Chondrocyte (in vitro differentiated cells): ENCODE data around the gene SLC22A23. TPM values are rescaled to one million over a fixed set of nuclear protein-coding genes. Genes with fewer than 3 reads are reported as not detected.
A peak's percentile ranks its signal among the peaks of the same experiment; 100 is the strongest.

Experiments
- DNase-seq: peaks from one replicate; pipeline ENCODE4 v3.0.0; 2021; ENCODE audit warnings: mixed read lengths, low spot score
- H3K27ac Mint-ChIP-seq: one replicate; pipeline ENCODE4 v1.8.0; 2021; ENCODE audit warnings: mild to moderate bottlenecking, moderate library complexity, mixed read lengths; ENCODE audit not compliant: unreplicated experiment
- H3K27me3 Mint-ChIP-seq: 2 replicates; pipeline ENCODE4 v1.8.0; 2021; ENCODE audit warnings: low read depth, mixed read lengths
- H3K36me3 Mint-ChIP-seq: 2 replicates; pipeline ENCODE4 v1.8.0; 2021; ENCODE audit warnings: low read depth, mixed read lengths
- H3K4me1 Mint-ChIP-seq: 2 replicates; pipeline ENCODE4 v1.8.0; 2021; ENCODE audit warnings: low read depth, mild to moderate bottlenecking, mixed read lengths
- H3K4me3 Mint-ChIP-seq: one replicate; pipeline ENCODE4 v1.8.0; 2021; ENCODE audit warnings: mild to moderate bottlenecking, moderate library complexity, mixed read lengths; ENCODE audit not compliant: unreplicated experiment
- H3K9me3 Mint-ChIP-seq: 2 replicates; pipeline ENCODE4 v1.8.0; 2021; ENCODE audit warnings: low read depth, mixed read lengths
- total RNA-seq: library from RNA; stranded (reverse); gene quantifications from 3 replicates; pipeline ENCODE4 v1.2.1, GENCODE V29; 2021
- TF ChIP-seq, protein P1 (sequence below): fragments of 200-600 bp; sonication (generic); IDR thresholded peaks from 2 replicates; pipeline ENCODE4 v1.5.0; 2021; ENCODE audit warnings: antibody characterized with exemption, mild to moderate bottlenecking, moderate library complexity

SLC22A23 gene
- total RNA-seq, 1 donor from 2014 or later: 36.4 TPM

DNA sequence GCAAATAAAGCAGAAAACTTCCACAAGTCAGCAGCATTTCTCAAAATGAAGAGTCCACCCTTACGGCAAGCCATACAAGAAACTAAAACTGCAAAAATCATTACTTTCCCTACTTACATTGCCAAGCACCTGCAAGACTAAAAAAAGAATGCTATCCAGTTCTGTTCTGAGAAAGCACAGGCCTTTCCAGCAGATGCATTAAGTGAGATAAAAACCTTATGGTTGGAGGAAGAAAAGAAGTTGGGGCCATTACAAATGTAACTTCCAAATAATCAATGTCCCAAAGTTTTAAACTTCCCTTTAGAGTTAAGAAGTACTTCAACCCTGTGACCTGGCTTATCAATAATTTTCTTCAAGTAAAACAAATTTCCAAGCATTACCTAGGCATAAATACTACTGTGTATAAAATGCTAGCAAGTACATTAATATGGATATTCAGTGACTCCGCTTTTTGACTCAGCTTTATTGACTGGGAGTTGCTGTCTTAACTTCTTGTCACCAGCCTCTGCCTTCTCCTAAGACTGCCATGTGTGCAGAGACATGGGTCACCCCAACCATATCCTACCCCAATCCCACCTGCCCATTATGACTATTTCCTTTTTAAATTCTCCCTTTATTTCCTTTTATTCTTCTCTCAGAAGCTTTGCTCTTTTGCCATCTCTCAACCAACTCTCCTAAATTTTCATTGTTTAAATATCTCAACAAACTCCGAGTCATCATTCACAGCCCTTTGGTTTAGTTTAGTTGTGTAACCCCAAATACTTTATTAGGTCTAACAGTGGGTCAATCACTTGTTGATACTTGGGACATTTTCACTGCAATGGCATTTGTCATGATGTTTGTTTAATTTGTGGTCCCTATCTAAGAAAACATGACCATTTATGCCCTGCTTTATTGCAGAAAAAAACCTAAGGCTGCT lies 49.7 kb downstream of the SLC22A23 start:
- no peak overlapping the region for H3K27ac Mint-ChIP-seq
- no peak overlapping the region for H3K4me3 Mint-ChIP-seq
- no peak for DNase-seq
- no peaks in the 10 kb centered on the region for H3K27me3 Mint-ChIP-seq
- TF ChIP-seq, protein P1, sequence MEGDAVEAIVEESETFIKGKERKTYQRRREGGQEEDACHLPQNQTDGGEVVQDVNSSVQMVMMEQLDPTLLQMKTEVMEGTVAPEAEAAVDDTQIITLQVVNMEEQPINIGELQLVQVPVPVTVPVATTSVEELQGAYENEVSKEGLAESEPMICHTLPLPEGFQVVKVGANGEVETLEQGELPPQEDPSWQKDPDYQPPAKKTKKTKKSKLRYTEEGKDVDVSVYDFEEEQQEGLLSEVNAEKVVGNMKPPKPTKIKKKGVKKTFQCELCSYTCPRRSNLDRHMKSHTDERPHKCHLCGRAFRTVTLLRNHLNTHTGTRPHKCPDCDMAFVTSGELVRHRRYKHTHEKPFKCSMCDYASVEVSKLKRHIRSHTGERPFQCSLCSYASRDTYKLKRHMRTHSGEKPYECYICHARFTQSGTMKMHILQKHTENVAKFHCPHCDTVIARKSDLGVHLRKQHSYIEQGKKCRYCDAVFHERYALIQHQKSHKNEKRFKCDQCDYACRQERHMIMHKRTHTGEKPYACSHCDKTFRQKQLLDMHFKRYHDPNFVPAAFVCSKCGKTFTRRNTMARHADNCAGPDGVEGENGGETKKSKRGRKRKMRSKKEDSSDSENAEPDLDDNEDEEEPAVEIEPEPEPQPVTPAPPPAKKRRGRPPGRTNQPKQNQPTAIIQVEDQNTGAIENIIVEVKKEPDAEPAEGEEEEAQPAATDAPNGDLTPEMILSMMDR: no peak
- peaks cover 38% of the 10 kb centered on the region for H3K4me1 Mint-ChIP-seq
- H3K36me3 Mint-ChIP-seq: peaks cover 14% of the 10 kb centered on the region
- no peaks in the 10 kb centered on the region for H3K9me3 Mint-ChIP-seq

DNA sequence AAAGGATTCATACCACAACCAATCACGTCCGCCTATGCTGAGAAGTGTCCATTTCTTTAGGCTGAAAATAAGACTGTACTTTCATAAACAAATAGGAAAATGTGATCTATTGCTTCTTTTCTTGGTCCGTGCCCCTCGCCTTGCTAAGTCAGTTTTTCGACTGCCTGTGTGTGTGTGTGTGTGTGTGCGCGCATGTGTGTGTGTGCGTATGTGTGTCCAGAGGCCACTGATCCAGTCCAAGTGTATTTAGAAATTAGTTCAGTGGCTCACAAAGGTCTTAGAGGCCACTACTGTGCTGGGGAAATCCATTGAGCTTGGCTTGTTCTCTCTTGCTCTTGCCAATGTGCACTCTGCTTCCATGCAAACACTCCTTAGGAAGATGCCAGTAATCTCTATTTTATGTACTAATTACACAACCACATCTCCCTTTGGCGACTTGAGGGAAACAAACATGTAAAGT lies 50.5 kb downstream of the SLC22A23 start:
- peaks cover 14% of the 10 kb centered on the region for H3K36me3 Mint-ChIP-seq
- no peak overlapping the region for H3K4me3 Mint-ChIP-seq
- DNase-seq: no peak
- TF ChIP-seq, protein P1: no peak
- H3K27me3 Mint-ChIP-seq: no peaks in the 10 kb centered on the region
- peaks cover 41% of the 10 kb centered on the region for H3K4me1 Mint-ChIP-seq
- no peak overlapping the region for H3K27ac Mint-ChIP-seq
- H3K9me3 Mint-ChIP-seq: no peaks in the 10 kb centered on the region

DNA sequence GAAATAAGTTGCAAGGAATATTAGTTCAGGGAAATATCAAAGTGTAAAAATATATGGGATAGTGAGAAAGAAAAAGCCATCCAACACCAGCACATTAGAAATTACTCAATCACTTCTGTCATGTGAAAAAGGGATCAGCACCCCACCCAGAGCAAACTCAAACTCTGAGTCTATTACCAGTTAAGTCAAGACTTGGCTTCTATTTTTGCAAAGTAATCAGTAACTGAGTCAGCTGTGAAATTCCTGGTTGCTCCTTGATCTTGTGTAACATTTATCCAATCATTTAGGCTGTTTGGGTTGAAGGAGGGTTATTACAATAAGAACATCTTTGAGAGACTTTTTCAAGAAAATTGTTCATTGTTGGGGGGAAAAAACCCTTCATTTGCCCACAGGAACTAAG lies 51.2 kb downstream of the SLC22A23 start:
- H3K4me1 Mint-ChIP-seq: peaks cover 37% of the 10 kb centered on the region
- no peaks in the 10 kb centered on the region for H3K9me3 Mint-ChIP-seq
- DNase-seq: no peak
- H3K27me3 Mint-ChIP-seq: no peaks in the 10 kb centered on the region
- peak overlapping the region; percentile 18 for H3K27ac Mint-ChIP-seq
- TF ChIP-seq, protein P1: no peak
- H3K4me3 Mint-ChIP-seq: no peak overlapping the region
- peaks cover 14% of the 10 kb centered on the region for H3K36me3 Mint-ChIP-seq

DNA sequence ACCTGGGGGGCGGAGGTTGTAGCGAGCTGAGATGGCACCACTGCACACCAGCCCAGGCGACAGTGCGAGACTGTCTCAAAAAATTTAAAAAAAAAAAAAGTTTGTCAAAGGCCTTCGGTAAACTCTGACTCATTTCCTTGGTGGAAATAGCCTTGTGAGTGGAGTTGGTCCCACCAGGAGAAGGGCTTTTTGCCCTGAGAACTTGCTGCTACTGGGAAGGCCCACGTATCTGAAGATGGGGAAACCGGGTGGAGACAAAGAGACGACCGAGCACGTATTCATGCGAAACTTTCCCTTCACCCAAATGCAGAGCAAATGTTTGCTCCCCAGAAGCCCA lies 51.7 kb downstream of the SLC22A23 start:
- Mint-ChIP-seq H3K9me3 (no peaks in the 10 kb centered on the region), H3K4me3 (no peak overlapping the region), H3K27me3 (no peaks in the 10 kb centered on the region), H3K4me1 (peaks cover 36% of the 10 kb centered on the region), H3K36me3 (peaks cover 14% of the 10 kb centered on the region), H3K27ac (peak overlapping the region; percentile 25)
- TF ChIP-seq, protein P1: no peak
- no peak for DNase-seq

DNA sequence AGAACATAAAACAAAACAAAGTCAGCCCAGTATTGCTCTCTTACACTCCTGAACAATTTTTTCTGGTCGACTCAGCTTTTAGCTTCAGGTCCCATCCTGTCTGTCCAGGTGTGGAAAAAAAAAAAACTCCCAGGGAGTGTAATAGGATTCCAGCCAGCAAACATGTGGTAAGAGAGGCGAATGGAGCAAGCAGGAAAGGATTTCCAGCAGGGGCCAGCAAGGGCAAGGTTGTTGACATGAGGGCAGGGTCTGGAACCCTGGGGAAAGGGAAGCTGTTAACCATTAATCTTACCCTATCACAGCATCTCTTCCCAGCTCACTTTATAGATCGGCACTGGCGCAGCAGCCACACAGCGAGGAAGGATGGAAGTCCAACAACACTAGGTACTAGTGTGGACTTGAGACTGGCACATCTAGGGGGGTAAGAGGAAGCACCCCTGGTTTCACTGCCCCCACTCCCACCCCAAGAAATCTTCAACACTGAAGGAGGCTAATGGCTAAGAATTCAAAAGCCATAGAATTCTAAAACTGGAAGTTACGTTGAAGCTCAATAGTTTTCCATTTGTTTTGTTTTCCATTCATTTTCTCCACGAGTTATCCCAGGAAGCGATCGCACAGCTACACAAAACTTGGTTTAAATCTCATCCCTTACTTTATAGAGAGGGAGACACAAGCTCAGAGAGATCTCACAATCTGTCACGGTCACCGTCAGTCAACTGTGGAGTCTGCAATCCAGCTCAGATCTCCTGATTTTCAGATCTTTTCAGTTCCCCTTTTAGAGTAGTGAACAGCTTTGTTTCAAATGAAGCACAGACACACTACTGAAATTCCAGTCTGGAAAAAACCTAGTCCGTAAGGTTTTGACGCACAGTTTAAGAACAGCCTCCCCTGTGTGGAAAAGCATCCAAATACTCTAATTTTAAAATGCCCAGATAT lies 53.3 kb downstream of the SLC22A23 start:
- Mint-ChIP-seq H3K9me3 (no peaks in the 10 kb centered on the region), H3K27ac (peak overlapping the region; percentile 14), H3K27me3 (no peaks in the 10 kb centered on the region), H3K4me1 (peaks cover 37% of the 10 kb centered on the region), H3K36me3 (peaks cover 7% of the 10 kb centered on the region), H3K4me3 (no peak overlapping the region)
- DNase-seq: no peak
- TF ChIP-seq, protein P1: no peak
